Fibroblast of skin of back (primary cell): Measurements from ENCODE around the gene KCNIP4.
"Not testable (repeated sequence)": the region's sequence is repeated elsewhere in the genome, so short reads cannot be mapped to it uniquely, and the experiment has no call there.

Source experiments
- DNase-seq: peaks from one replicate; pipeline ENCODE4 v3.0.0-alpha.2; 2013

The KCNIP4 gene

DNA sequence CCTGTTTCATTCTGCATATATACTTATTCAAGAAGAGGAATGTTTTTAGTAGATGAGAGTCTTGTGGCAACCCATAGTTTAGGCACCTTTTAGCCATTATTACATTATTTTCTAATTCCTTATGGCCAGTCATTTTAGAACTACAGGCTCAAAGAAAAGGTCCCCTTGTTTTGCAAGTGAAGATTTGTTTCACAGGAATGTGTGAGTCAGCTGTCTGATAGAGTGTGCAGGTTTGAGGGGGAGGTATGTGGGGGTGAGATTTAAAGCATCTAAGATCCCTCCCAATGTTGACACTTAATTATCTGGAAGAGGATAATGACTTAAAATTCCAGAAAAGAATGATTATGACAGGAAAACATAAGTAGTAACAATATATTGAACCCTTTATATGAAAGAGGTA, 495.6 kb downstream of the KCNIP4 start:
- no peak for DNase-seq

DNA sequence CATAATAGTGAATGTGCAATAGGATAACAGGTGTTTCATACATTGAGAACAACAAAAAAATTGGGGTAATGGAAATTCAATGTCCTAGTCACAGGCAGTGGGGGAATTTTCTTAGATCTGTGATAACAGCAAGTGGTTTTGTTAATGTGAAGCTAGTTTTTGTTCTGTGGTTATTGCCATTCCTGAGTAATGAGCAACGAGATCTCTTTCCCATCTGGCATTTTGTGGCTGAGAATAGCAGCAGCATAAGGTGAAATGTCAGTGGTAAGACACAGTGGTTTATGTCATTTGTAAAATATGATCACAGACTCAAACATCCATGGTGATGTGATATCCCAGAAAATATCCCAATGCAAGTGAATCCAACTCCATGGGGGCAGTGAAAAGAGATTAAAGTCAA, 497.5 kb downstream of the KCNIP4 start:
- DNase-seq = peak; percentile 5

DNA sequence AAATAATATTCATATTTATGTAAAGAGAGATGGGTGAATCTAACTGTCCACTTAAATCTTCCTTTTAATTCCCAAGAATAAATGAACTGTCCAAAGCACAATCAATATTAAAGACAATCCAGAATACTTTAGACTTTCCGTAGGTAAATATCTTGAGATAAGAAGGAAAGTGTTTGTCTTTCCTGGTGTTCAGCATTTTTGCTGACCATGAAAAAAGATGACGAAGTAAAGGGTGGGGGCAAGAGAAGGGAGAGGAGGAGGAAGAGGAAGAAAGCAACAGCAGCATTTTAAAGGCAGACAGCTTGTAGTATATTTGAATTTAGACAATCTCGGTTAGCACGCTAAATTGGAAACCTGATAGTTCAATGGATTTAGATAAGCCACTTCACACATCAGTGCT, 498.2 kb downstream of the KCNIP4 start:
- no peak for DNase-seq

DNA sequence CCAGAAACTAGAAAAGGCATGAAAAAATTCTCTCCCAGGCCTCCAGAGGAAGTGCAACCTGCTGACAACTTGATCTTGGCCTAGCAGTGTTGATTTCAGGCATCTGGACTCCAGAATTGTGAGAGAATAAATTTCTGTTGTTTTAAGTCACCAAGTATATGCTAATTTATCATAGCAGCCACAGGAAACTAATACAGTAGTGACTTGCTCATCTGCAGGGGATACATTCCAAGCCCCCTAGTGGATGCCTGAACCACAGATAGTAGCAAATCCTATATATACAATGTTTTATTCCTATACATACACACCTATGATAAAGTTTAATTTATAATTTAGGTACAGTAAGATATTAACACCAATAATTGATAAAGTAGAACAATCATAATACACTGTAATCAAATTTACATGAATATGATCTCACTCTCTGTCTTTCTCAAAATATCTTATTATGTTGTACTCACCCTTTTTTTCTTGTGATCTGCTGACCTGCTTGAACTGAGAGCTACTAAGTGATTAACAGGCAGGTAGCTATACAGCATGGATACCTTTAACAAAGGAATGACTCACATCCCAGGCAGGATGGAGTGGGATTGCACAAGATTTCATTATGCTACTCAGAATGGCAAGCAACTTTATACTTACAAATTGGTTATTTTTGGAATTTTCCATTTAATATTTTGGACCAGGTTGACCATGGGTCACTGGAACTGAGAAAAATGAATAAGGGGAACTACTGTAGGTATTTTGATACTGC, 501.1 kb downstream of the KCNIP4 start:
- DNase-seq = no peak

DNA sequence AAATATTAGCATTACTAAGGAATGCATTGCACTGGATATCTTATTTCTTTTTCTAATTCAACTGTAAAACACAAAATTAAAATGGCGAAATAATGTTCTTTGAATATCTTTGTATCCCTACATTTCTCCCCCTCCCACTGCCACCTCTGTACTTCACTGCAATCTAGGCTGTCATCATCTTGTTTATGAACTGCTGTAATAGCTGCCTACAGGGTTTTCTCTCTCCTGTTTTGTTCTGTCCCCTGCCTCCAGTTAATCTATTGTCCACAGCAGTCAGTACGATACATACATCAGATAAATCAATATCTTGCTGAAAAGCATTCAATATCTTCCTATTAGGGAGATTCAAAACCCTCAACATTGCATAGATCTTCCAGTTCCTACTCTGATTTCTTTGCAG, 528.4 kb downstream of the KCNIP4 start:
- no peak for DNase-seq

DNA sequence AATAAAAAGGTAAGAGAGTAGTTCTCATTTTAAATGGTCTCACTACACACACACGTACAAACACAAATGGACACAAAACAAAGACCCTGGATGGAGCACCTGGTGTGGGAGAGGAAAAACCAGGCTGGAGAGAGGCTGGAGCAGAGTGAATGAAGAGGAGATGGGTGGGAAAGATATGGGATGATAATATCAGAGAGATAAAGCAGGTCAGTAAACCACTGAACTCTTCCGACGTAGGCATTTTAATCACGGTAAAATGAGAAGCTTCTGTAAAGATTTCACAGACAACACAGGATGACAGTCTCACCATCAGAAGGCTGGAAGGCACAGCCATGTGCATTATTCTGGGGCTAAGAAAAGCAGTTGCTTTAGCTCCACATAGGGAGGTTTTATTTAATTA, 532.8 kb downstream of the KCNIP4 start:
- DNase-seq = no peak

DNA sequence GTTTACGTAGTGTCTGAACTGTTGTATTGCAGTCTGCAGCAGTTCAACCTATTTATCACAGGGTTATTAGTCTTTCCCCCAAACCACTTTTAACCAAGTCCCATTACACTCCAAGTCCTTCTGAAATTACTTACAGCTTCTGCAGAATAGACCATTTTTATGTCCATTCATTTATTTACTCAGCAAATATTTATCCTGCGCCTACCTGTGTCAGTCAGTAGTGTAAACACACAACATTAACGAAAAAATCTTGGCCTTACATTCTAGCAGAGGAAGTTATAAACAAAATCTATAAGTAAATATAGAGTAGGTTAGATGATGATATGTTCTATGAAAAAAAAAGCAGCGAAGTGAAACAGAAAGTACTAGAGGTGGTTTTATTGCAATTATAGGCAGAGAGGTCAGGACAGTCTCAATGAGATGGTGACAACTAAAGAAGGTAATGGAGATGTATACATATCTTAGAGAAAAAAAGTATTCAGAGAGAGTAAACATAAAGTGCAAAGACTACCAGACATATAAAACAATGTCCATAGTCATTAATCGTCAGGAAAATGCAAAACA, 534.7 kb downstream of the KCNIP4 start:
- DNase-seq = no peak

DNA sequence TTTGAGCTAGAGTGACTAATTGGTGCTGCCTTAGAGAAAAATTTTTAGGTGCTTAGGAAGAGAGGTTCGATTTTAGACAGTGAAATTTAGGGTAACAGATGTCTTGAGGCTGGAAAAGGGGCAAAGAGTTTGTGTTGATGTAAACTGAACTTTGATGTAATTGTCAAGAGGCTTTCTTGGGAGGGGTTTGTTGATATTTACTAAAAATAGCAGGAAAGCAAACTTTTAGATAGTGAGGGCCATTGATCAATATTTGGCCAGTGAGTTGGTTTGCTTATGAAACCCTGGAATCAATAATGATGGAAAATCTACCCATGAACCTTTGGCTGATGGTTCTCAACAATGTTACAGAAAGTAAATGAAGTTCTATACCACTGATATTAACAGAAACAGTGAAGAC, 537.5 kb downstream of the KCNIP4 start:
- DNase-seq = no peak

DNA sequence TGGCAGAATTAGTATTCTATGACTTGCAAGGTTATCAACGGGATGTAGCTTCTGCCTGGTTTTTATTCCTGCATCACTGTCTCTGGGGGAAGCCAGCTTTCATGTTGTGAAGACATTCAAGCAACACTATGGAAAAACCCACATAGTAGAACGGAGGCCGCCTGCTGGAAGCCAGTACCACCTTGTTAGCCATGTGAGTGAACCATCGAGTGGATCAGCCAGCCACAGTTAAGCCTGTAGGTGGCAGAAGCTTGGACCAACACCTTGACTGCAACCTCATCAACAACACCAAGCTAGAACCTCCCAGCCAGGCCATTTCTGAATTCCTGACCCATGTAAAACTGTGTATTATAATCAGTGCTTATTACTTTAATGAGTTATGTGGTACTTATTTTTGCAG, 538.2 kb downstream of the KCNIP4 start:
- no peak for DNase-seq

DNA sequence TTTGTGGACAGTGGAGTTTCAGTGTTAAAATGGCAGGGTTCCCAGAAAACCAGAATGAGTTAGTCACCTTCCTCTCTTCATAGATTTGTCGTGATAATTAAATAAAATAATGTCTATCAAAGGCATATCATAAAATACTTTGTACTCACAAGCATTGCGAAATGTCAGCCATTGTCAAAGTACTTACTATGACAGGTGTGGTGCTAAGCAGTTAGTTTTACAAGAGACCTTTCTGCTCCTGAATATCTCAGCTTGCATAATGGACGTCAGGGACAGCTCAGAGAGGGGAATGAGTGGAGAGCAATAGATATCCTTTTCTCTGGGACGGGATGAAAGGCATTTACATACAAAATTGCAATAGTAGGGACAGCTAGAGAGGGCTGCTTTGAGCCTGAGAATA, 560.9 kb downstream of the KCNIP4 start:
- no peak for DNase-seq

DNA sequence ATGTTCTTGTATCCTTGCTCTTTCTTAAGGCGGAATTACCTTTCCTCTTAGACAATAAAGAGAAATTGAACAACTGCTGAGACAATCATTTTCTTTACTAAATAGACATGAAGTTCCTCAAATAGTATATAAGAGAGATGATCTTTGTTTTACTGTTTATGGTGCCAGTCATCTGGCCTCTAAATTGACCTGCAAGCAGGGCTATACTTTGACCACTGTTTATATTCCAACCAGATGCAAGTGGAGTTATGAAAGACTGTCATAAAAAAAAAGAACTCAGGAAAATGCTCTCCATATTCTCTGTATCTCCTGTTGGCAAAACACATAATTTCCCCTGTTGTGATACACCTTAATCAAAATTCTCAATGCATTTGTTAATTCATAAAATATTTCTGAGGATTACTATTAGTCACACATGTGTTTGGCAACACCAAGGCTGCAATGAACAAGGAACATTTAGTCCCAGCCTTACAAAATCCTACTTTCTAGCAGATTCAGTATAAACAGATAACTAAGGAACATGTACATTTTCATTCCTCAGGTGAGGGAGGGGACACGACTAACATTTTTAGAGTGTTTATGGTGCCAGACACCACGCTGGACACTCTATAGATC, 562.3 kb downstream of the KCNIP4 start:
- DNase-seq = no peak

DNA sequence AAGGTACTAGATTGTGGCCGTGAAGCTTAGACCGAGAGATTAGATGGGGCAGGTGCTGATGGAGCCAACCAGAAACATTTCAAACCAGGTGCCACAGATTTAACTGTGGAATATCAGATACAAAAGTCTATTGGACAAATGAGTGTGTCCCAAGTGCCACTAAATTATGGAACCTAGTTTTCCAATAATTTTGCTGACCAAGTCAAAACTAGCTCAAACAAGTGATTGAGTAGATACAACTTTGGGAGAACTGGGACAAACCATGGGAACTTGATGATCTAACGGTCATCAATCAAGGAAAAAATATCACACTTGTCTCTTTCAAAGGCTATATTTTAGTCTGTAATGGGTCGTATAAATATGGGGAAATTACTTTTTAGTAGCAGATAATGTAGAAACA, 562.9 kb downstream of the KCNIP4 start:
- DNase-seq = no peak

DNA sequence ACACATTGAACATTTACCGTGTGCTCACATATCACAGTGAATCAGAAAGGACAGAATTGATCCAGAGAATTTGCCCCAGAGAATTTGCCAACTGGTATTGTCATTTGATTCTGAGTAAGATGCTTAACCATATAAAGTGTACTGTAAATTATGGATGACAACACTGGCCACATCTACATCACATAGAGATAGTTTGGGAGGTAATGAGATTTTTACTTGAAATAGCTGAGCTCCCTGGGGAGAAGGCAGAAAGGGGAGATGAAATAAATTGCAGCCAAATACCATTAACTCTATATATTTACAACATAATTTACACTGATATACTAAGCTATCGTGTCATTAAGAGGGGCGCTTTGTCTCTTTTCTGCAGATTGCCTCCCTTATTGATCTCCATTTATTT, 564.0 kb downstream of the KCNIP4 start:
- DNase-seq = no peak

DNA sequence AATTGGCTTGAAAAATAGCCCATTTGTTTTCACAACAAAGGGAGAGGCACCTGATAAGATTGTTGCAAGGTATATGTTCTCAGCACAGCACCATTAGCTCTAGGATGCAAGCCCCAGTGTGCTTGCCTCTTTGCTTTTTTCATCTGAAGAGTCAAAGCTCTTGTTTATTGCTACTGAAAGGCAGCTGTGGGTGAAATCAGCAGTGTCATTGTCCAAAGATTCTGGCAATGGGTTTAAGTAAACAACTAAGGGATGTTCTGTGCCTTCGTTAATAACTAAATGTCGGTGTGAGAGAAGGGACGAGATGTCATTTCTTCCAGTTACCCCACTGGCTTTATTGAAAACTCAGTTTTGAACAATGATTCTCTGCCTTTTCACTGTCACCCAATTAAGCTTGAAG, 567.7 kb downstream of the KCNIP4 start:
- DNase-seq = no peak

DNA sequence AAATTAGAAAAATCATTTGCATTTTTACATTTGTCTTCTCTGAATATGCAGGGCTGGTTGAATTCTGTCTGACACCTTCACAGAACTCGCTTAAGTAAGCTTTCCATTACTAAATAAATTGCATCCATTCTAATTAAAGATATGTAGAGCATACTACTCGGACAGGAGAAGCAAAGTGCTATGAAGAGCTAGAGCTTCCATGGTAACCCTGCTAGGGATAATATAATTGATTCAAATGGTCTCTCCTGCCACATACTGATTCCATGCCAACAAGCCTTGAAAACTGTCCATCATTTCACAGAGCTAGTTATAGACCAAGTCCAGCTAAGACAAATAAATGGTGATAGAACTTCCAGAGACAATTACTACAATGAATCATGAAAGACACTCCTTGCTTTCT, 571.5 kb downstream of the KCNIP4 start:
- no peak for DNase-seq

DNA sequence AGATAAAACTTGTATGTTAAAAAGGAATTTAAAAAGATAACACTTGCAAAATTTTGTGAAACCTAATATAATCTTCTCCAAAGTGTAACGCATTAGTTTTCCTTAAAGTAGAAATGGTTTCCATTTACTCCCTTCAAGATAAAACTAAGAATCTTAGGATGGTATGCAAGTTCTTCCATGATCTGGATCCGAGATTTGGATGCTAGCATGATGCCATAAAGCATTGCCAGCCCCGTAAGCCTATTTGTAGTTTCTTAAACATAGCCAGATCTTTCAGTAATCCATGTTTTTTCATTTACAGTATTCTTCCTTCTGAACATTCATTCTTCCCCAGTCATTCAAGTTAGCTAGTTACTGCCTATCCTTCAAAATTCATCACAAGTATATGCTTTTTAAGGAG, 572.4 kb downstream of the KCNIP4 start:
- DNase-seq = no peak

DNA sequence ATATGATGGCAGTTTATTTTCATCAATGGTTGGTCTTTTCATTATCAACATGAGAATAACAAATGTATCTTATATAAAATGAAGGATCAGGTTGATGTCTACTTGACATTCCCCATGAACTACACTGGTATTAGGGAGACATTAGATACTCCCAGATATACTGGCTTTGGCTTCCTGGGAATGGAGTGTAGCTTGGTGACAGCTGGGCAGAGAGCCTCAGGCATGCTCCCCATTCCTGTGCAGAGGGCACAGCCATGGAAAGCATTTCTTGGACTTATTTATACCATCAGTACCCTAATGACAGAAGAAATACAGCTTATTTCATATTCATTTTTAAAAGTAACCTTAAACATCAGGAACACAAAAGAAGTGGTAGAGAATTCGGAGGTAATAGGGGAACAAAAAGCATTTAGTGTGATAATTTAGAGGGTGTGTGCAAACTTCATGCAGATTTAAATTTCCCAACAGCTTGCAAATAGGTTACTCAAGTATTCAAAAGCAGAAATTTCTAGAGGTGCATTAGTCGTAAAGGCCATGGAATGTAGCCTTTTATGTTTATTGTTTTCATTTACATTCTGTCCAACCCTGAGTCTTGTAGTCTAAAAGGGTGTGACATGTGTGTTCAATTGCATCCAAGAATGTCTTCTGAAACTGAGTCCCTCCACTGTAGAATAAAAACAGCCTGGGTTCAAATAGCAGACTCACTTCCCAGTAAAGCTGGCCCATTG, 573.8 kb downstream of the KCNIP4 start:
- no peak for DNase-seq

DNA sequence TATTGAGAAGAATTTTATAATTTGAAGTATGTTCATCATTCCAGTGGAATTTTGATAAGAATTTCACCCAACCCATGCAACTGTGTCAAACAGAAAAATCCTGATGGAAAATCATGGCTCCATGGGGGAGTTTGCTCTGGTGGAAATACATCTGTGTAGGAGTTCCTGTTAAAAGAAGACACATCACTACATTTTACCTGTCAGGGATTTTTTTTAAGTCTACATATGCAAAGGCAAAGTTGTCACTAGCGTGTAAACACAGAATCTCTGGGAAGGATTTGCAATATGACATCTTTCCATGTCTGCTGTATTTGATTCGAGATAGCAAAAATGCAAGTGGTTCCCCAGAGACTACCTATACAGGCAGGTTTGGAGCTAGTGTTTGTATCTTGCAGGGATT, 581.0 kb downstream of the KCNIP4 start:
- no peak for DNase-seq

DNA sequence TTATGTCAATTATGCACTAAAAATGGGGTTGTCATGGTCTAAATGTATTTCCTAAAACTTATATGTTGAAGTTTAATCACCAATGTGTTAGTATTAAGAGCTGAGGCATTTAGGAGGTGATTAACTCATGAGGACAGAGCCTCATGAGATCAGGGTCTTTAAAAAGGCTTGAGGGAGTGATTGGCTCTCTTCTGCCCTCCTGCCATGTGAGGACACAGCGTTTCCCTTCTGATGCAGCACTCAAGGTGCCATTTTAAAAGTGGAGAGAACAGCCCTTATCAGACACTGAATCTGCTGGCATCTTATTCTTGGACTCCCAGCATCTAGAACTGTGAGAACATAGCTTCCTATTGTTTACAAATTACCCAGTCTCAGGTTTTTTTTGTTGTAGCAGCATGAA, 581.7 kb downstream of the KCNIP4 start:
- no peak for DNase-seq

DNA sequence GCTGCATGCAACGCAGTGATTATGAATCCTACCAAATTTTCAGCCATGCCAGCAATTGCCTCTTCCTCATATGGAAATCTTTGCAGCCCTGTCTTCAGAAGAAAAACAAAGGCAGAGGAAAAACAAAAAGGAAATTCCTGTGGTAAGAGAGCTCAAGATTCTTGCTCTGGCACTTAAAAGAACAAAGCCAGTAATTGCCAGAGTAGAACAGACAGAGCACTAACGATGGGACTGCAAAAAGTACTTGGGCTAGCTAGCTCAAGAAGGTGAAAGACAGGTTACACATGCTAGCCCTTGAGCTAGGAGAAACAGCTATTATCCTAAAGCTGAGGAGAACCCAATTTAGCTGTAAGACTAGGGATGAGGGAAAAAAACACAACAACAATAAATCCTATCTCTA, 582.3 kb downstream of the KCNIP4 start:
- no peak for DNase-seq

DNA sequence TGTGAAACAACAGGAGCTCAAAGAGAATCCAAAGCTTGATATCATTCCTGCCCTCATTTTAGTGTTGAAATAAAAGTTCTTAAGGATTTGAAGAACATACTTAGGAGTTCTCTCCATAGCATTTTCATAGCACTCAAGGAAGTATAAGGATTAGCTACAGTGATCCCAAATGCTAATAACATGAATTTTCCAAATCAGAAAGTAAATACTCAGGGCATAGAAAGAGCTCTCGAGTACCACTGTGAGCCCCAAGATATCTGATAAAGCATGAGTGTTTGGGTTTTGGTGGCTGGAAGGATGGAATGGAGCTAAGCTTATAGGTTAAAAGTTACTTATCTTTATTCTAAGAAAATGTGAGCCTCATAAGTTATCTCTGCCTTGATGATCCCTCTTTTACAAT, 584.9 kb downstream of the KCNIP4 start:
- no peak for DNase-seq

DNA sequence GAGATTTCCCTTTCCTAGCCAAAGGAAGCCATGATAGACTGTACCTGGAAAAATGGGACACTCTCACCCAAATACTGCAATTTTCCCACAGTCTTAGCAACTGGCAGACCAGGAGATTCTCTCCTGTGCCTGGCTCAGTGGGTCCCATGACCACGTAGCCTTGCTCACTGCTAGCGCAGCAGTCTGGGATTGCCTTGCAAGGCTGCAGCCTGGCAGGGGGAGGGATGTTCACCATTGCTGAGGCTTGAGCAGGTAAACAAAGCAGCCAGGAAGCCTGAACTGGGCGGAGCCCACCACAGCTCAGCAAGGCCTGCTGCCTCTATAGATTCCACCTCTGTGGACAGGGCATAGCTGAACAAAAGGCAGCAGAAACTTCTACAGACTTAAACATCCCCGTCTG, 596.2 kb downstream of the KCNIP4 start:
- not testable (repeated sequence) for DNase-seq

DNA sequence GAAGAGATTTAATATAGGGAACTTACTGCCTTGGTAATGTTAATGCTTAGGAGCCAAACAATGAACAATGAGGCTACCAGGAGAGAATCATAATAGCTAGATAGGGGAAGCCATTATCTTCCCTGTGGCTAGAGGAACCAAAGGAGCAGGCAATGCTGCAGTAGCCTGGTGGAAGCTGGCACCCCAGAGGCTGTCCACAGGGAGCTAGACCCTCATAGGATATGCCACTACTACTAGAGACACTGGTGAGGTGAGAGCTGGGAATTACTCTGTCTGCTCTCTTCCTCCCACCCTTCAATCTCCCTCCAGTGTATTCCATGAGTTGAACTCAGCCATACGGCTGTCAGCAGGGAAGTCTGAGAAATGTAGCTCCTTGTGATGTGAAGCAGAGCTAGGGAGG, 601.4 kb downstream of the KCNIP4 start:
- no peak for DNase-seq
